ENCODE results near the gene MTAP.

MTAP gene

DNA sequence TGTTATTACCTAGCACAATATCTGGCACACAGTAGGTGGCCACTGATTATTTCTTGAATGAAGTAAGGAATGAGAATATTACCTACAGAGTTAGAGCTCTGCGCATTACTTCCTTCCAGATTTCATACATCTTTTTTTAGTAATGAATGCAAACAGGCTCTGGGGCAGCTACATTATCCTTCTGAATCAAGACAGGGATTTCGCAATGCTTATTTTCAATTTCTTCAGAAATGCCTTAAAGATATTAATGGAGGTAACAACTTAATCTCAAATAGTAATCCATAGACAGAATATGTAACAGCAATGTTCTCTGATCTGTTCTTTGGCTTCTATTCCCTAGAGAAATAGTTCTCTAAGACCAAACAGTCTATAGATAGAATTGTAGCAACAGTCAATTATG is 159.1 kb downstream of the MTAP start:
- DNase-seq (ENCODE audit: low read depth in 1 of 2, low spot score in 1 of 2) = no peak
- no peak for TF ChIP-seq JUND (IDR thresholded peaks at IDR 0.05; ENCODE audit: low read depth)
- in situ Hi-C loops (cut with HindIII; ENCODE audit: low pct_unique_long_range_greater_than_20kb, low sequenced_read_pairs) = no loop called here

DNA sequence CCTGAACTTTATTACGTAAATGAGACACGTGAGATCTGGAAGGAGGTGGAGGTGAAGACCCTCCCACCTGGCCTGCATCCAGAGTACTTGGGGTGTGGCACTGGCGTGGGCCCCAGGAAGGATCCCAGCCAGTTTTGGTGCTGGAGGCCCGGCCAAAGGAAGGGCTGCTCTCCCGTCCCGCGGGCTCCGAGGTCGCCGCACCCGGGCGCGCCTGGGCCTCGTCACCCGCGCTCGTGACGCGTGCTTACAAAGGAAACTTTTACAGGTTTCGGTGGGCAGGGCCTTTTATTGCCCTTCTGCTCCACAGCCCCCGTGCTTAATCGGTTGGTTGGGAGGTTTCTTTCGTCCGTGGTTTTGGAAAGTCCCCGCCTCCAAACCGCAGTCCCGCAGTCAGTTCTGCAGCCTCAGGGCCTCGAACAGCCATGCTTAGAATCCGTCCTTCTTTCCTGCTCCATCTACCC is 162.5 kb downstream of the MTAP start:
- in situ Hi-C loops (cut with HindIII; ENCODE audit: low pct_unique_long_range_greater_than_20kb, low sequenced_read_pairs) = no loop called here
- DNase-seq (ENCODE audit: low read depth in 1 of 2, low spot score in 1 of 2) = no peak
- TF ChIP-seq JUND (IDR thresholded peaks at IDR 0.05; ENCODE audit: low read depth) = no peak

DNA sequence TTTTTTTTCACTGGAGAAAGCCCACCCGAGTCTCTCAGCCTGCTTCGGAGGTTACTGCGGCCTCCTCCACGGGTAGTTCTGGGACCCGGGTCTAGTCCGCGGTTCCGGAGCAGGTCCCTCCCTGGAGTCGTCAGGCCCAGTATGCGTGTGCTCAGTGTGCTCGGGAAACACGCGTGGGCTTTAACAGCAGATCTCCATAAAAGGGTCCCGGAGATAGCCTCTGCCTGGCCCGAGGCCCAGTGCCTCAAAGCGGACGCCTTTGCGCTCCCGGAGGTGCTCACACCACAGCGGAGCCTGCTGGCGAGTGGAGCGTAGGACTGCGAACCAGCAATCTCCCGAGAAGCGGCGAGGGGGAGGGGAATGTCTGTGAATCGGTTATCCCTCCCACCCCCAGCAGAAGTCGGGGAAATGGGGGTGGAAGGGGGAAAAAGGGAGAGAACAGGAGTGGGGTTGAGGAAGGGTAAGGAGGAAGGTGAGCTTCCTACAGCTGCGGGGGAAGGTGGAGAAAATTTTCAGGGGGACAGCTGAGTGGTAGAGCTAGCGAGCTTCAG is 163.0 kb downstream of the MTAP start:
- DNase-seq (ENCODE audit: low read depth in 1 of 2, low spot score in 1 of 2) = no peak
- TF ChIP-seq JUND (IDR thresholded peaks at IDR 0.05; ENCODE audit: low read depth) = no peak
- in situ Hi-C loops (cut with HindIII; ENCODE audit: low pct_unique_long_range_greater_than_20kb, low sequenced_read_pairs) = no loop called here

DNA sequence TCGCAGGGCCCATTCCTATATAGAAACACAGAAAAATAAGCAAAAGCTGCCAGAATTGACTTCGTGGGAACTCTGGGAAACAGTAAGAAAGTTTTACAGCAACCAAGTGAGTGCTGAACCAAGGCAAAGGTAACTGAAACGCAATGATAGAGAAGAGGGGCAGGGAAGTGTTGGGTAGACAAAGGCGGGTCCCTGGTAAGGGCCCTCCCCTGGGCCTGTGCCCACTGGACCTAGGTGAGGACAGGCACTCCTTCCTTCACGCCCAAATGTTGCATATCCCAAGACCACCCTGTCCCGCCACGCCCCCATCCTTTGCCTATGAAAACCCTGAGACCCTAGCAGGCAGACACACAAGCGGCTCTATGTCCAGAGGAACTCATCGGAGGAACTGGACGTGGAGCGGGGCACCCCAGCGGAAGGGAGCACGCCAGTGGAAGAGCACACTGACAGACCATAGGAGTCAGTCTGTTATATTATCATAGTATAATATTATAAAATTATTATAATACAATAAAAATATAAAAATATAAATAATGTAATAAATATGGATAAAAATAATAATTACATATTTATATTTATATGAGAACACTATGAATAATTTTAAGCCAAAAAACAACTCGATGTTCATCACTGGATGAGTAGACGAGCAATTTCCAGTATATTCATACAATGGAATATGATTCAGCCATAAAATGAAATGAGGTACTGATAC is 163.9 kb downstream of the MTAP start:
- no peak for TF ChIP-seq JUND (IDR thresholded peaks at IDR 0.05; ENCODE audit: low read depth)
- in situ Hi-C loops (cut with HindIII; ENCODE audit: low pct_unique_long_range_greater_than_20kb, low sequenced_read_pairs) = no loop called here
- no peak for DNase-seq (ENCODE audit: low read depth in 1 of 2, low spot score in 1 of 2)

DNA sequence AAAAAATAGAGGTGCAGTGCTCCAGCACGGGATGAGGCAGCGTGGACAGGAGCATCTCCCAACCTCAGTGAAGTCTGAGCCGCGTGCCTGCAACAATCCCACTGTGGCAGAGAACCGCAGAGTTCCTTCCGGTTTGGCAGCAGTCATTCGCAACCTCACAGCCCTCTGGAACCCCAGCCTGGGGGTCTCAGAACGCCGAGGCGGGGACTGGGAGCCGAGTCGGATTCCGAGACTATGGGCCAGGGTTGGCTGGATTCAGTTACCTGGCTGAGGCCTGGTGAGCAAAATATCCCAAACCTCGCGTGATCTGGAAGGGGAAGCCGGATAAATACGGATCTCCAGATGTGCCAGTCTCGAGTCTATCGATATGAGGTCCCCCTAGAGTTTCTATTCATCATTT is 164.7 kb downstream of the MTAP start:
- no peak for TF ChIP-seq JUND (IDR thresholded peaks at IDR 0.05; ENCODE audit: low read depth)
- in situ Hi-C loops (cut with HindIII; ENCODE audit: low pct_unique_long_range_greater_than_20kb, low sequenced_read_pairs) = no loop called here
- DNase-seq (ENCODE audit: low read depth in 1 of 2, low spot score in 1 of 2) = no peak

DNA sequence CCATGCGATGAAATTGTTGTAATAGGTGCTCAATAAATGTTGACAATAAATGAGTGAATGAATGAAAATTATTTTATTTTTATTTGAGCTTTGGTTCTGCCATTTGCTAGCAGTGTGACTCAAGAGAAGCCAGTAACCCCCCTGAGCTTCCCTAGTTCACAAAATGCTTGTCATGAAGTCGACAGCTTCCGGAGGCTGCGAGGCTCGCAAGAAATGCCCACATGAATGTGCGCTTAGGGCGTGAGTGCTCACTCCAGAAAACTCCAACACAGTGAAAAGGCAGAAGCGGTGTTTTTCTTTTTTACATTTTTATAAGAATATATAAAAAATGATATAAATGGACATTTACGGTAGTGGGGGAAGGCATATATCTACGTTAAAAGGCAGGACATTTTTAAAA is 165.3 kb downstream of the MTAP start:
- in situ Hi-C loops (cut with HindIII; ENCODE audit: low pct_unique_long_range_greater_than_20kb, low sequenced_read_pairs) = no loop called here
- TF ChIP-seq JUND (IDR thresholded peaks at IDR 0.05; ENCODE audit: low read depth) = no peak
- no peak for DNase-seq (ENCODE audit: low read depth in 1 of 2, low spot score in 1 of 2)

DNA sequence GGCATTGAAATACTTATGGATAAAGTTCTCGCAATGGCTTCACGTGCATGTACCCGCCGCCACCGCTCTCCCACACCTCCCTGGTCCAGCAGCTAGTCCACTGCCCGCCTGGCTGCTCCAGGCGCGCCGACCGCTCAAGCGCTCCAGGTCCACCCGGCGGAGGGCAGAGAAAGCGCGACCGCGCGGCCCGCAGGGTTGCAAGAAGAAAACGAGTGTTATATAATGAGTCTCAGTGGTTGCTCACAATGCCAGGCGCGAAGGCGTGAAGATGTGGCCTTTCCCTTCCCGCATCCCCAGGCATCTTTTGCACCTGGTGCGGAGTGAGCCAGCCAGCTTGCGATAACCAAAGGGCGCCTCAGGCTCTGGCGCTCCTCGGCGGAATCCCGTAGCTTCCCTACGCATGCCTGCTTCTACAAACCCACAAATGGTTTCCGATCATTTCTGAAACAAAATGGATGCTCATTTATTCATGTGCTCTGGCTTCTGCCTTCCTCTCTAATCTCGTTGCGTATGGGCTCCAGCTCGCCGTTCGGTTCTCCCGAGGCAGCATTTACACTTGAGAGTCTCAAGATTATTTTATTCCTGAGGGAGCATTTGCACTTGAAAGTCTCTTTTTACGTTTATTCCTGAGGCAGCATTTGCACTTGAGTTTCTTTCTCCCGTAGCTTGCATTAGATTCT is 166.0 kb downstream of the MTAP start:
- in situ Hi-C loops (cut with HindIII; ENCODE audit: low pct_unique_long_range_greater_than_20kb, low sequenced_read_pairs) = no loop called here
- DNase-seq (ENCODE audit: low read depth in 1 of 2, low spot score in 1 of 2) = no peak
- TF ChIP-seq JUND (IDR thresholded peaks at IDR 0.05; ENCODE audit: low read depth) = no peak

DNA sequence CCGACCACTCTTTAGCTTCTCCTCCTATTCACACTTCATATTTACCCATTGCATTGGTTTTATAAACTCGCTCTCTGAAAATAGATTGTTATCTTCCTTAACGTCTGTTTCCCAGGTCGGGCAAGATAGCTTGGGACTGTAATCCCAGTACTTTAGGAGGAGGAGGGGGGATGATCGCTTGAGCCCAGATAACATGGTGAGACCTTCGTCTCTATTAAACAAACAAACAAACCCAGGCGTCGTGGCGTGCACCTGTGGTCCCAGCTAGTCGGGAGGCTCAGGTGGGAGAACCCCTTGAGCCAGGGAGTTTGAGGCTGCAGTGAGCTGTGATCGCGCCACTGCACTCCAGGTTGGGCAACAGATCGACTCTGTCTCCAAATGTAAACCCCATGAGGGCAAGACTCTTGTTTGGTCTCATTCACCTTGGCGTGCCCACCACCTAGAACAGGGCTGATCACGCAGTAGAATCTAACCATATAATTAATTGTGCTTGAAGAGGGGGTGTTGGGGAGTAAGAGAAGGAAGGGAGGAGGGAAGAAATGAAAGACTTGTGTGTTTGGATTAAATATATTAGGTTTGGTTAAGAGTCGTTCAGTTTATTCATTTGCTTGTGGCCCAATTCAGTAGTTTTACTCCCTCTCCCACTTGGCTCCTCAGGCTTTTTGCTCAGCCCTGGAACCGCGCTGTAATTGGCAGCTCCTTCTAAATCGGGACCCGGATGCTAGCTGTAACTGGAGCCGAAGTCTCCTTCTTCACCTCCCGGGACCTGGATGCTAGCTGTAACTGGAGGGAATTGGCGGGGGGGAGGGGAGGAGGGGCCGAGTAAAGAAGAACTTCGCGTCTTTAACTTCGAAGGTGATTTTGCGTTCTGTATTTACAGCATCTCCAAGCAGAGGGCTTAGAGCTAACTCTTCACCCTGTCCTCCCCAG is 166.8 kb downstream of the MTAP start:
- in situ Hi-C loops (cut with HindIII; ENCODE audit: low pct_unique_long_range_greater_than_20kb, low sequenced_read_pairs) = no loop called here
- no peak for TF ChIP-seq JUND (IDR thresholded peaks at IDR 0.05; ENCODE audit: low read depth)
- no peak for DNase-seq (ENCODE audit: low read depth in 1 of 2, low spot score in 1 of 2)

DNA sequence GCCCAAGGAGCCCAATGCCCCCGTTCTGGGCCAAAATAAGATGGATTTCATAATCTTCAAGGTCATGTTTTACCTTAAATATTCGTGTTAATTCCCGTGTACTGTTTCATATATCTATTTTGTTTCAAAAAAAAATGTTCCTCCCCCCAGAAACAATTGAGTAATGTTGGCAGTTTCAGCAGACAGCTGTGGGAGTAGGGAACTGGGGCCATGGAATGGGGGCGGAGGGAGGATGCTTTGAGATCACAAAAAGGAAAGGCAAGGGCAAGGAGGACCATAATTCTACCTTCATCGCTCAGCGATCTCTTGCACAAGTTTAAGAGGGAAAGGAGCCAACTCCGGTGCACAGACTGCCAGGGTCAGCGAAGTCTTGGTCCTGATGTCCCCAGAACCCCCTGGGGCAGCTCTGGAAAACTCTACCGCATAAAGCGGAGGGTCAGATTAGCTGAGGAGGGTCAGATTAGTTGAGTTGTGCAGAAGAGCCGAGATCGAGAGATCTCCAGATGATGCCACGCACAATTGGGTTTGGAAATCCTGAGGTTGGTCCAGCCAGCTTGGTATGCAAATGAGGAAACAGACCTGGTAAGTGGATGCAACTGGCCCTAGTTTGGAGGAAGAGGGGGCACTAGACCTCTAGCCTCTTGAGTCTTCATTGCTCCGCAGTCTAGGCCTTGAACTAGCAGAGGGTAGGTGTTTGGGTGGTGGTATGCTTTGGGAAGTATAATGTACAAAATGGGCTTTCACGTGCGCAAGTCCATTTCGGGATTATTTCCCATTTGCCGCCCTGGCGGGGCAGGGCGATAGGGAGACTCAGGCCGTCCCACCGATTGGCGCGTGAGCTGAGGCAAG is 167.7 kb downstream of the MTAP start:
- no peak for TF ChIP-seq JUND (IDR thresholded peaks at IDR 0.05; ENCODE audit: low read depth)
- in situ Hi-C loops (cut with HindIII; ENCODE audit: low pct_unique_long_range_greater_than_20kb, low sequenced_read_pairs) = no loop called here
- no peak for DNase-seq (ENCODE audit: low read depth in 1 of 2, low spot score in 1 of 2)

DNA sequence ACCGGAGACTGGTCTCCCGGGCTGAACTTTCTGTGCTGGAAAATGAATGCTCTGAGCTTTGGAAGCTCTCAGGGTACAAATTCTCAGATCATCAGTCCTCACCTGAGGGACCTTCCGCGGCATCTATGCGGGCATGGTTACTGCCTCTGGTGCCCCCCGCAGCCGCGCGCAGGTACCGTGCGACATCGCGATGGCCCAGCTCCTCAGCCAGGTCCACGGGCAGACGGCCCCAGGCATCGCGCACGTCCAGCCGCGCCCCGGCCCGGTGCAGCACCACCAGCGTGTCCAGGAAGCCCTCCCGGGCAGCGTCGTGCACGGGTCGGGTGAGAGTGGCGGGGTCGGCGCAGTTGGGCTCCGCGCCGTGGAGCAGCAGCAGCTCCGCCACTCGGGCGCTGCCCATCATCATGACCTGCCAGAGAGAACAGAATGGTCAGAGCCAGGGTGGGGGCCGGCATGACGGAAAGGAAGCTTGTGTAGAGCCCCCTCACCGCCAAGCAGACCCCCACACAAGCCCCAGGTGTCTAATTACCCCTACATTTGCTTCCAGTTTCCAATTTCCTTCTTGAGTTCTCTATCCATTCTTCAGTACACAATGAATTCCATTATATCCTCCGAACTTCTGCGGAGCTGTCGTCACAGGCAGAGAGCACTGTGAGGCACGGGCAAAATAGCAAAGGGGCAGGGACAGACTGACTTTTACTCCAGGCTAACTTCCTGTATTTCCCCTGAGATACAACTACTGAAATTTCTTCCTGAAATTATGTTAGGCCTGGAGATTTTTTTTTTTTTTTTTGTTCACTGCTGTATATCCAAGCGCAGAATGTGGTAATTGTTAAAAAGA is 168.6 kb downstream of the MTAP start:
- TF ChIP-seq JUND (IDR thresholded peaks at IDR 0.05; ENCODE audit: low read depth) = no peak
- in situ Hi-C loops (cut with HindIII; ENCODE audit: low pct_unique_long_range_greater_than_20kb, low sequenced_read_pairs) = no loop called here
- no peak for DNase-seq (ENCODE audit: low read depth in 1 of 2, low spot score in 1 of 2)

DNA sequence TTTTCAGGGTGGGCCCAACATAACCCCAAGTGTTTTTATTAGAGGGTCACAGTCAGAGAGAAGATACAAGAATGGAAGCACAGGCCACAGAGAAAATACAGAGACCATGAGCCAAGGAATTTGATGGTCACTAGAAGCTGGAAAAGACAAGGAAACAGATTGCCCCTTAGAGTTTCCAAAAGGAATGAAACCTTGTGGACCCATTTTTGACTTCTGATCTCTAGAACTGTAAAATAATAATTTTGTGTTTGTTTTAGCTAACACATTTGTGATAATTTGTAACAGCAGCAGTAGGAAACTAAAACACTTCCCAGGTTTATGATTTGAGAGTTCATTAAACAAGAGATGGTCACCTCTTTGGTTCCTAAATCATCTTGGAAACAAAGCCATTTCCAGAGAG is 169.9 kb downstream of the MTAP start:
- no peak for DNase-seq (ENCODE audit: low read depth in 1 of 2, low spot score in 1 of 2)
- no peak for TF ChIP-seq JUND (IDR thresholded peaks at IDR 0.05; ENCODE audit: low read depth)
- in situ Hi-C loops (cut with HindIII; ENCODE audit: low pct_unique_long_range_greater_than_20kb, low sequenced_read_pairs) = no loop called here

Data from T47D (cell line).